Measurements from ENCODE around the gene KRT5.
"Not testable (repeated sequence)": the region's sequence is repeated elsewhere in the genome, so short reads cannot be mapped to it uniquely, and the experiment has no call there.

KRT5 gene

GRCh38 chr12:52494518-52494917, 25.7 kb downstream of the KRT5 start:
- no peak for DNase-seq (ENCODE audit: low read depth in 3 of 3)

- DNase-seq (ENCODE audit: low read depth in 3 of 3): no peak
Measured at GRCh38 chr12:52494100-52494499, 26.1 kb downstream of the KRT5 start.

- no peak for DNase-seq (ENCODE audit: low read depth in 3 of 3)
Measured at GRCh38 chr12:52493172-52493571, 27.0 kb downstream of the KRT5 start, which contains the start of gene KRT6A. KRT6A (minus strand) TSS chr12:52493257; CDS start chr12:52493188, 69 bp downstream.

DNA sequence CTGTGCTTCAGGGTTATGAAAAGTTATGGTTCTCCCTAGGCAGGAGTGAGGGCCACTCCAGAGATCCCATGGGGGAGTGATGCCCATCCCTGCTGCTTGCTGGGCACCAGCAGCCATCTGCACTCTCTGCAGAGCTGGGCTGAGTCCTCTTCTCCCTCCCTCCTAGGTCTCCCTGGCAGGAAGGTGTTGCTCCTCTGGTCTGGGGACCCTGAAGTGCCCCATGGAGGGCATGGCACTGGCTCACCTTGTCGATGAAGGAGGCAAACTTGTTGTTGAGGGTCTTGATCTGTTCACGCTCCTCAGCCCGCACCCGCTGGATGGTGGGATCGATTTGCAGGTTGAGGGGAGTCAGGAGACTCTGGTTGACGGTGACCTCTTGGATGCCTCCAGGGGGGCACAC, 27.8 kb downstream of the KRT5 start:
- DNase-seq (ENCODE audit: low read depth in 3 of 3): not testable (repeated sequence)

- DNase-seq (ENCODE audit: low read depth in 3 of 3): not testable (repeated sequence)
Measured at GRCh38 chr12:52491495-52491894, 28.7 kb downstream of the KRT5 start.

GRCh38 chr12:52488736-52489135, 31.5 kb downstream of the KRT5 start:
- DNase-seq (ENCODE audit: low read depth in 3 of 3): no peak

- DNase-seq (ENCODE audit: low read depth in 3 of 3): not testable (repeated sequence)
Measured at GRCh38 chr12:52487744-52488443, 32.3 kb downstream of the KRT5 start.

- DNase-seq (ENCODE audit: low read depth in 3 of 3): no peak
Measured at GRCh38 chr12:52487211-52487610, 33.0 kb downstream of the KRT5 start.

DNA sequence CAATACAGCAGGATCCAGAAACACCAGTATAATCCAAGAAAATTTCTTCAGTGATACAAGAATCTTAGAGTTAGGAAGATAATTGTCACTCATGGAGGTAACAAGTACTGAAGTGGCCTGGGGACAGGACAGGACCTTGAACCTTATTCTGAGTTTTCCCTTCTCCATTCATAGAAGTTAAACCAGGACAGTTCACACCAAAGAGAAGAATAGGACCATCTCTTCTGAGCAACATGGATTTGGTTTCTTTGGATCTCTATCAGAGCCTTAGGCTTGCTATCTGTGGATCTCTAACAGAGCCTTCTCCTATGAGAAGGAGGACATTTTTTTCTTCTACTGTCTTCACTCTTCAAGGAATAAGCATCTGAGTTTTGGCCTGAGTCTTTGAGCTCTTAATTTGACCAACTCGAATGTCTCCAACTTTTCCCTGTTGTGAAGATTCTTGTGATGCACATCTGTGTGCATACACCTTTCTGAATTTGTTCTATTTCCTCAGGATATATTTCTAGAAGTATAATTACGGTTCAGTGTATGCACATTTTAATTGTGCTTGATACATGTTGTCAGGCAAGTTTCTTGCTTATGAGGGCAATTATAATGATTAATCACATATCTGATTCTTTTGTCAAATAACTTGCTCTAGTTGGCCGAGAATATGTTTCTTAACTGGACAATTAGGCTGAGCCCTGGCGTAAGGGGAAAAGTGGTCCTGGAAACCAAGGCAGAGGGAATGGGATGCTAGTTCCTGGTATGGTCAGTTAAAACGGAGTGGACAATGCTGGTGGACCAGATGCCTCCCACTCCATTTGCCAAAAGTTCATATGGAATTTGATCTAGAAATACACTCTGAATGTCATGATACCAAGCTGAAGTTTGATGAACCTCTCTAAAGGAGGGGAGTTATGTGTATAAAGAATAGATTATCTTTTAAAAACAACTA, 33.8 kb downstream of the KRT5 start:
- no peak for DNase-seq (ENCODE audit: low read depth in 3 of 3)

- DNase-seq (ENCODE audit: low read depth in 3 of 3): no peak
Measured at GRCh38 chr12:52480073-52480472, 40.1 kb downstream of the KRT5 start.

DNA sequence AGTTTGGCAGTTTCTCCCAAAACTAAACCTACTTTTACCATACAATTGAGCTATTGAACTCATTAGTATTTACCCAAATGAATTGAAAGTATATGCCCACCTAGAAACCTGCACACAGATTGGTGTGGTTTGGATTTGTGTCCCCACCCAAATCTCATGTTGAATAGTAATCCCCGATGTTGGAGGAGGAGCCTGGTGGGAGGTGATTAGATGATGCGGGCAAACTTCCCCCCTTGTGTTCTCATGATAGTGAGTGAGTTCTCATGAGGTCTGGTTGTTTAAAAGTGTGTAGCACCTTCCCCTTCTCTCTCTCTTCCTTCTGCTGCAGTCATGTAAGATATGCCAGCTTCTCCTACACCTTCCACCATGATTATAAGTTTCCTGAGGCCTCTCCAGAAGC, 42.5 kb downstream of the KRT5 start:
- DNase-seq (ENCODE audit: low read depth in 3 of 3): no peak

GRCh38 chr12:52474212-52474611, 46.0 kb downstream of the KRT5 start:
- no peak for DNase-seq (ENCODE audit: low read depth in 3 of 3)

DNA sequence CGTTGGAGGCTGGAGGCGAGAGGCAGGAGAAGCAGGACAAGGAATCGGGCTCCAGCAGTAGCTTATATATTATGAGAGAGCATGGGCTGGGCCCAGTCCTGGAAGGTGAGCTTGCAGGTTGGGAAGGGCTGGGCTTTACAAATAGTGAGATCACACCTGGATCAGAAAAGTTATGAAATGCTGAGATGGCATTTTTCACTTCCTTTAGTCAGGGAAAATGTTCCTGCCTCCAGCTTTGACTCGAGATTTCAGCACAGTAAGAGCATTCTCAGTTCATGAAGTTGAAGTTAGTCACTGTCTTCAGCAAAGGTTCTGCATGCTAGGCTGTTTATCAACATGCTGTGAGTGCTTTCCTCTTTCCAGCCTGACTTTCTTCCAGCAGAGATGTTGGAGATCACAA, 46.4 kb downstream of the KRT5 start, which contains the start of gene KRT6C:
TSS of gene KRT6C (minus strand) at position 38 of the 400 bp plus-strand sequence. CDS start 68 bp downstream, outside the sequence.
- no peak for DNase-seq (ENCODE audit: low read depth in 3 of 3)

DNA sequence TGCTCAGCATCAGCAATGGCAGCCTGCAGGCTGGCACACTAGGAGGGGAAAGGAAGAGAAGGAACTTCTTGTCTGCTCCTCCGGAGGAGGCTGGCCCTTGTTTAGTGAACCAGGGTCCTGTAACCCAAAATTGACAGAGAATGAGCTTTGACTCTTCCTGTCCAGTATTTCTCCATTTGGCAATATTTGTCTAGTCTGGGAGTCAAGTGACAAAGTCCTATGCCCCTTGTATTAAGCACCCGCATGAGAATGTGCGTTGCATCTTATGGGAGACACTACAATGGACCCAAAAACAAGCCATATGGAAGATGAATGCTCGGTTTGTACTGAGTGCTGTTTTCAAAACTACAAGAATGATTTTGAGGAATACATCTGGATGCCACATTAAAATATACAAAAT, 50.3 kb downstream of the KRT5 start:
- DNase-seq (ENCODE audit: low read depth in 3 of 3): no peak

DNA sequence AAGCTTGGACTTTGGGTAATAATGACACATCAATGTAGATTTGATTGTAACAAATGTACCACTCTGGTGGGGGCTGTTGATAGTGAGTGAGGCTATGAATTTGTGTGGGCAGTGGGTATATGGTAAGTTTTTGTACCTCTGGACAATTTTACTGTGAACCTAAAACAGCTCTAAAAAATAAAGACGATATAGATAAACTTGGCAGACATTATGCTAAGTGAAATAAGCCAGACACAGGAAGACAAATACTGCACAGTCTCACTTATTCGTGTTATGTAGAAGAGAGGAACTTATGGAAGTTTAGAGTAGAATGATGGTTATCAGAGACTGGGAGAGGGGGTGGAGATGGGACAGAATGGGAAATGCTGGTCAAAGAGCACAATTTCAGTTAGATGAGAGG, 55.3 kb downstream of the KRT5 start:
- DNase-seq (ENCODE audit: low read depth in 3 of 3): no peak
